K562 (cell line): ENCODE measurements around the gene G6PD. TPM values are rescaled to one million over a fixed set of nuclear protein-coding genes. Genes with fewer than 3 reads are reported as not detected.

ENCODE experiments used
- BCL6 ChIP-seq: fragments of 250-450 bp; sonication (Bioruptor Pico); IDR thresholded peaks from 2 replicates; pipeline ENCODE4 v1.4.0; 2020
- CC2D1A ChIP-seq: fragments of 450-650 bp; IDR thresholded peaks from 2 replicates; pipeline ENCODE4 v1.6.1; 2017; ENCODE audit warnings: mild to moderate bottlenecking
- DMBX1 ChIP-seq: fragments of 250-450 bp; sonication (Bioruptor Pico); IDR thresholded peaks from 2 replicates; pipeline ENCODE4 v1.8.0; 2022; ENCODE audit warnings: inconsistent platforms, mild to moderate bottlenecking, moderate library complexity, borderline replicate concordance
- EZH2 ChIP-seq: IDR thresholded peaks from 2 replicates; pipeline ENCODE4 v1.6.1; 2012; ENCODE audit warnings: low read depth, mild to moderate bottlenecking, inconsistent platforms, low read length, borderline replicate concordance
- FIP1L1 ChIP-seq: fragments of 200-400 bp; formaldehyde crosslinking; IDR thresholded peaks from 2 replicates; pipeline ENCODE4 v1.6.1; 2018; ENCODE audit warnings: mild to moderate bottlenecking, low read depth, low read length; ENCODE audit not compliant: poor library complexity, severe bottlenecking
- GABPB2 ChIP-seq: fragments of 250-450 bp; sonication (Bioruptor Pico); conservative IDR thresholded peaks from 2 replicates; pipeline ENCODE4 v1.5.1; 2021; ENCODE audit warnings: mild to moderate bottlenecking
- HNRNPH1 ChIP-seq: fragments of 200-400 bp; formaldehyde crosslinking; optimal IDR thresholded peaks from 2 replicates; pipeline ENCODE3; 2017; ENCODE audit warnings: low read depth, mild to moderate bottlenecking, low read length, moderate library complexity
- IRF2 ChIP-seq: sonication (generic); formaldehyde crosslinking; IDR thresholded peaks from 2 replicates; pipeline ENCODE4 v1.8.1; 2022; ENCODE audit warnings: mild to moderate bottlenecking, missing genetic modification reagents
- KAT8 ChIP-seq: fragments of 450-650 bp; IDR thresholded peaks from 2 replicates; pipeline ENCODE4 v1.6.1; 2016; ENCODE audit warnings: low read depth, mild to moderate bottlenecking
- PHF8 ChIP-seq: fragments of 200-600 bp; sonication (generic); IDR thresholded peaks from 2 replicates; pipeline ENCODE4 v1.6.1; 2012; ENCODE audit warnings: mixed run types, mild to moderate bottlenecking, inconsistent platforms, low read length, moderate library complexity, borderline replicate concordance
- RAD21 ChIP-seq, 2 experiments: fragments of 250-450 bp in 1 of 2; fragments of 450-650 bp in 1 of 2; sonication (Bioruptor Pico) in 1 of 2; formaldehyde crosslinking in 1 of 2; IDR thresholded peaks in 1 of 2; conservative IDR thresholded peaks in 1 of 2; 2 replicates each; pipeline versions ENCODE4 v1.4.0 to v1.8.0; 2020 to 2022; ENCODE audit warnings: mild to moderate bottlenecking in 2 of 2, moderate library complexity in 1 of 2
- SAP30 ChIP-seq: fragments of 200-600 bp; sonication (generic); IDR thresholded peaks from 2 replicates; pipeline ENCODE4 v1.6.1; 2012; ENCODE audit warnings: borderline replicate concordance, low read depth, mild to moderate bottlenecking, moderate library complexity, low read length, control low read depth, inconsistent platforms; ENCODE audit not compliant: insufficient read depth, poor library complexity, severe bottlenecking
- SMARCA5 ChIP-seq: fragments of 450-650 bp; IDR thresholded peaks from 2 replicates; pipeline ENCODE4 v1.6.1; 2016
- TAF15 ChIP-seq: fragments of 200-400 bp; formaldehyde crosslinking; IDR thresholded peaks from 2 replicates; pipeline ENCODE4 v1.6.1; 2017; ENCODE audit warnings: mild to moderate bottlenecking, low read depth, low read length, moderate library complexity
- TOE1 ChIP-seq, 2 experiments: fragments of 450-650 bp in 1 of 2; sonication (generic) in 1 of 2; formaldehyde crosslinking in 1 of 2; IDR thresholded peaks; 2 replicates each; pipeline versions ENCODE4 v1.7.1 to v1.8.0; 2016 to 2022; ENCODE audit warnings: borderline replicate concordance in 2 of 2, mild to moderate bottlenecking in 2 of 2, antibody characterized with exemption in 1 of 2, inconsistent platforms in 1 of 2, low read depth in 1 of 2, missing genetic modification reagents in 1 of 2, moderate library complexity in 1 of 2
- ZC3H8 ChIP-seq: fragments of 450-650 bp; IDR thresholded peaks from 2 replicates; pipeline ENCODE4 v1.6.1; 2017
- ZNF133 ChIP-seq: fragments of 250-450 bp; sonication (Bioruptor Pico); IDR thresholded peaks from 2 replicates; pipeline ENCODE4 v1.4.0; 2020; ENCODE audit warnings: mild to moderate bottlenecking
- ZNF3 ChIP-seq: fragments of 250-450 bp; sonication (Bioruptor Pico); IDR thresholded peaks from 2 replicates; pipeline ENCODE4 v1.5.0; 2021; ENCODE audit warnings: mild to moderate bottlenecking, moderate library complexity
- ZNF584 ChIP-seq: fragments of 200-800 bp; sonication (Bioruptor generic); IDR thresholded peaks from 2 replicates; pipeline ENCODE4 v1.6.1; 2016; ENCODE audit warnings: low read depth, mild to moderate bottlenecking, missing genetic modification characterization, missing compliant biosample characterization
- ZNF668 ChIP-seq: fragments of 250-450 bp; sonication (Bioruptor Pico); IDR thresholded peaks from 2 replicates; pipeline ENCODE4 v1.8.0; 2022; ENCODE audit warnings: mild to moderate bottlenecking, inconsistent platforms
- polyA plus RNA-seq, 8 experiments: library from polyadenylated mRNA; depleted of rRNA in 4 of 8; stranded (reverse) in 5 of 8; unstranded in 3 of 8; fragments of >200 nt; fragmentation: Nextera tagmentation in 2 of 8; fragmentation: Illumina TruSeq in 1 of 8; extraction: Ambion mirVana in 2 of 8; extraction: Trizol in 1 of 8; gene quantifications; 2 replicates each; pipeline versions ENCODE4 v1.2.1 to v1.2.3, GENCODE V29; 2011 to 2014; ENCODE audit warnings: inconsistent platforms in 1 of 8, missing spikeins in 1 of 8
- total RNA-seq, 7 experiments: library from RNA; depleted of rRNA in 6 of 7; stranded (reverse); fragments of >200 nt in 6 of 7; fragmentation: Illumina TruSeq in 2 of 7; extraction: Trizol in 2 of 7; gene quantifications; 2 replicates each; pipeline versions ENCODE4 v1.2.1 to v1.2.3, GENCODE V29; 2011 to 2021; ENCODE audit warnings: low replicate concordance in 1 of 7
- TF ChIP-seq, protein P1 (sequence below): sonication (generic); IDR thresholded peaks from 2 replicates; pipeline ENCODE4 v1.6.1; 2016
- TF ChIP-seq, protein P2 (sequence below): fragments of 450-650 bp; IDR thresholded peaks from 2 replicates; pipeline ENCODE4 v1.6.1; 2016; ENCODE audit warnings: borderline replicate concordance
- TF ChIP-seq, protein P3 (sequence below): fragments of 250-450 bp; sonication (Bioruptor Pico); IDR thresholded peaks from 2 replicates; pipeline ENCODE4 v1.8.0; 2022; ENCODE audit warnings: moderate library complexity, mild to moderate bottlenecking, inconsistent platforms
- TF ChIP-seq, protein P4 (sequence below): fragments of 450-650 bp; IDR thresholded peaks from 2 replicates; pipeline ENCODE4 v1.6.1; 2016; ENCODE audit warnings: low read depth, mild to moderate bottlenecking, moderate library complexity

Gene G6PD
- total and polyA plus RNA-seq, 9 of the 15 experiments (the other 6 are each of a cell fraction or from before 2014, with no cell fraction given) = 2.9 to 222 (median 66.4) TPM

DNA sequence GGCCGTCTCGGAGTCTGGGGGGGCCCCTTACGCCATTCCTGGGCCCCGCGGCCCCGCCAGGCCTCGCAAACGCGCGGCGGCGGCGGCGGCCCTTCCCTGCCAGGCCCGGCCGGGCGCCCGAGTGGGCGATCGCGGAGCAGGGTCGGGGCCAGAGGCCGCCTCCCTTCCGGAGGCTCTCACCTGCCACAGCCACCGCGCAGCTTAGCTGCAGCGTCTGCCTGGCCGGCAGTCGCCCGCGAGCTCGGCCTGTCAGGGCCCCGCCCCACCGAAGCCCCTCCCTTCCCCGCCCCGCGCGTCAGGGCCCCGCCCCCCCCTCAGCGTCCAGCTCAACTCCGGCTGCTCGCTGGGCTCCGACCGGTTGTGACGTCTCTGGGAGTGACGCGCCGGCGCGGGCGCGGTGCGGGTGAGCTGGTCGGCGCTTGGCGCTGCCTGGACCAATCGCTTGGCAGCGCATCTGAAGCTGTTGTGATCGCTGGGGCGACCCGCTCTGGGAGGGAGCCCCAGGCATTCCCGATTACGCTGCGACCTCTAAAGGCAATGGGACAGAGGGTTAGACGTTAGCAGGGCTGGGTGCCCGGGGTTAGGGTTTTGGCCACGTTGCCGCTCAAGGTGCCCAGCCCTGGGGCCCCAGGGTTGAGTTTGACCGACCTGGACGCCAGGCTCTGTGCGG lies 56.1 kb downstream of the G6PD start, which contains the start of gene SLC10A3 (continued):
- TF ChIP-seq TOE1 (IDR thresholded peaks at IDR 0.05; ENCODE audit: borderline replicate concordance) (no peak; the same call in 1 of the 2 replicates), TOE1 (CRISPR knock-in tag; IDR thresholded peaks at IDR 0.05; ENCODE audit: borderline replicate concordance, low read depth) (no peak), ZC3H8 (no peak), HNRNPH1 (no peak), FIP1L1 (no peak), ZNF3 (CRISPR knock-in tag) (no peak), ZNF668 (CRISPR knock-in tag) (no peak), GABPB2 (CRISPR knock-in tag) (no peak), SAP30 (no peak), ZNF584 (CRISPR knock-in tag) (no peak), SMARCA5 (no peak), PHF8 (peak; percentile 78; the same call in 1 of the 2 replicates), EZH2 (no peak), IRF2 (CRISPR knock-in tag) (no peak), TAF15 (no peak), BCL6 (CRISPR knock-in tag) (no peak), CC2D1A (no peak), DMBX1 (CRISPR knock-in tag) (no peak), ZNF133 (CRISPR knock-in tag) (no peak), RAD21 (CRISPR knock-in tag; conservative IDR thresholded peaks at IDR 0.05 in 1 of 2, IDR thresholded peaks at IDR 0.05 in 1 of 2) (peak in 1 of 2 experiments; percentile 11; a peak in 2 of 4 replicates), KAT8 (no peak)
- TF ChIP-seq, protein P1, sequence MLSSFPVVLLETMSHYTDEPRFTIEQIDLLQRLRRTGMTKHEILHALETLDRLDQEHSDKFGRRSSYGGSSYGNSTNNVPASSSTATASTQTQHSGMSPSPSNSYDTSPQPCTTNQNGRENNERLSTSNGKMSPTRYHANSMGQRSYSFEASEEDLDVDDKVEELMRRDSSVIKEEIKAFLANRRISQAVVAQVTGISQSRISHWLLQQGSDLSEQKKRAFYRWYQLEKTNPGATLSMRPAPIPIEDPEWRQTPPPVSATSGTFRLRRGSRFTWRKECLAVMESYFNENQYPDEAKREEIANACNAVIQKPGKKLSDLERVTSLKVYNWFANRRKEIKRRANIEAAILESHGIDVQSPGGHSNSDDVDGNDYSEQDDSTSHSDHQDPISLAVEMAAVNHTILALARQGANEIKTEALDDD = no peak
- TF ChIP-seq, protein P2, sequence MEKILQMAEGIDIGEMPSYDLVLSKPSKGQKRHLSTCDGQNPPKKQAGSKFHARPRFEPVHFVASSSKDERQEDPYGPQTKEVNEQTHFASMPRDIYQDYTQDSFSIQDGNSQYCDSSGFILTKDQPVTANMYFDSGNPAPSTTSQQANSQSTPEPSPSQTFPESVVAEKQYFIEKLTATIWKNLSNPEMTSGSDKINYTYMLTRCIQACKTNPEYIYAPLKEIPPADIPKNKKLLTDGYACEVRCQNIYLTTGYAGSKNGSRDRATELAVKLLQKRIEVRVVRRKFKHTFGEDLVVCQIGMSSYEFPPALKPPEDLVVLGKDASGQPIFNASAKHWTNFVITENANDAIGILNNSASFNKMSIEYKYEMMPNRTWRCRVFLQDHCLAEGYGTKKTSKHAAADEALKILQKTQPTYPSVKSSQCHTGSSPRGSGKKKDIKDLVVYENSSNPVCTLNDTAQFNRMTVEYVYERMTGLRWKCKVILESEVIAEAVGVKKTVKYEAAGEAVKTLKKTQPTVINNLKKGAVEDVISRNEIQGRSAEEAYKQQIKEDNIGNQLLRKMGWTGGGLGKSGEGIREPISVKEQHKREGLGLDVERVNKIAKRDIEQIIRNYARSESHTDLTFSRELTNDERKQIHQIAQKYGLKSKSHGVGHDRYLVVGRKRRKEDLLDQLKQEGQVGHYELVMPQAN = no peak
- TF ChIP-seq, protein P3, sequence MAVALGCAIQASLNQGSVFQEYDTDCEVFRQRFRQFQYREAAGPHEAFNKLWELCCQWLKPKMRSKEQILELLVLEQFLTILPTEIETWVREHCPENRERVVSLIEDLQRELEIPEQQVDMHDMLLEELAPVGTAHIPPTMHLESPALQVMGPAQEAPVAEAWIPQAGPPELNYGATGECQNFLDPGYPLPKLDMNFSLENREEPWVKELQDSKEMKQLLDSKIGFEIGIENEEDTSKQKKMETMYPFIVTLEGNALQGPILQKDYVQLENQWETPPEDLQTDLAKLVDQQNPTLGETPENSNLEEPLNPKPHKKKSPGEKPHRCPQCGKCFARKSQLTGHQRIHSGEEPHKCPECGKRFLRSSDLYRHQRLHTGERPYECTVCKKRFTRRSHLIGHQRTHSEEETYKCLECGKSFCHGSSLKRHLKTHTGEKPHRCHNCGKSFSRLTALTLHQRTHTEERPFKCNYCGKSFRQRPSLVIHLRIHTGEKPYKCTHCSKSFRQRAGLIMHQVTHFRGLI = no peak
- TF ChIP-seq, protein P4, sequence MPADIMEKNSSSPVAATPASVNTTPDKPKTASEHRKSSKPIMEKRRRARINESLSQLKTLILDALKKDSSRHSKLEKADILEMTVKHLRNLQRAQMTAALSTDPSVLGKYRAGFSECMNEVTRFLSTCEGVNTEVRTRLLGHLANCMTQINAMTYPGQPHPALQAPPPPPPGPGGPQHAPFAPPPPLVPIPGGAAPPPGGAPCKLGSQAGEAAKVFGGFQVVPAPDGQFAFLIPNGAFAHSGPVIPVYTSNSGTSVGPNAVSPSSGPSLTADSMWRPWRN = no peak
